Activated CD8-positive, alpha-beta memory T cell treated with anti-CD3 and anti-CD28 coated beads, Interleukin-2, amount 10 ng/mL, durations not matched to agents 7 days and 5 days (primary cell): Measurements from ENCODE around the gene EIF1AD. TPM values are rescaled to one million over a fixed set of nuclear protein-coding genes. Genes with fewer than 3 reads are reported as not detected.
A peak's percentile ranks its signal among the peaks of the same experiment; 100 is the strongest.

Source experiments
- ATAC-seq: fragments of 150-1000 bp; cut with Tn5 transposase; one replicate; pipeline ENCODE4 v1.10.0; 2021; ENCODE audit warnings: moderate library complexity
- CTCF ChIA-PET: fragments of 350-600 bp; sonication (Branson Sonifier 250); formaldehyde crosslinking; loops from one replicate; lab custom pipeline; 2021; ENCODE audit warnings: antibody characterized with exemption; lab: Charles Lee
- DNase-seq: peaks from one replicate; pipeline ENCODE4 v3.0.0-alpha.2; 2020
- H3K27ac Mint-ChIP-seq: one replicate; pipeline ENCODE4 v1.8.0; 2021; ENCODE audit warnings: mild to moderate bottlenecking, mixed read lengths
- H3K27me3 Mint-ChIP-seq: one replicate; pipeline ENCODE4 v1.8.0; 2021; ENCODE audit warnings: mixed read lengths
- H3K36me3 Mint-ChIP-seq: one replicate; pipeline ENCODE4 v1.8.0; 2021; ENCODE audit warnings: mild to moderate bottlenecking, mixed read lengths
- H3K4me1 Mint-ChIP-seq: one replicate; pipeline ENCODE4 v1.8.0; 2021; ENCODE audit warnings: mixed read lengths
- H3K4me3 Mint-ChIP-seq: one replicate; pipeline ENCODE4 v1.8.0; 2021; ENCODE audit warnings: mild to moderate bottlenecking, moderate library complexity, mixed read lengths
- H3K9me3 Mint-ChIP-seq: one replicate; pipeline ENCODE4 v1.8.0; 2022; ENCODE audit warnings: low read depth, mixed read lengths
- total RNA-seq, 2 experiments: library from RNA; stranded (reverse); gene quantifications; one replicate each; pipeline ENCODE4 v1.2.3, GENCODE V29; 2021

Gene EIF1AD
- total RNA-seq, 2 experiments from 2014 or later, result 57.5 to 60.3 TPM

DNA sequence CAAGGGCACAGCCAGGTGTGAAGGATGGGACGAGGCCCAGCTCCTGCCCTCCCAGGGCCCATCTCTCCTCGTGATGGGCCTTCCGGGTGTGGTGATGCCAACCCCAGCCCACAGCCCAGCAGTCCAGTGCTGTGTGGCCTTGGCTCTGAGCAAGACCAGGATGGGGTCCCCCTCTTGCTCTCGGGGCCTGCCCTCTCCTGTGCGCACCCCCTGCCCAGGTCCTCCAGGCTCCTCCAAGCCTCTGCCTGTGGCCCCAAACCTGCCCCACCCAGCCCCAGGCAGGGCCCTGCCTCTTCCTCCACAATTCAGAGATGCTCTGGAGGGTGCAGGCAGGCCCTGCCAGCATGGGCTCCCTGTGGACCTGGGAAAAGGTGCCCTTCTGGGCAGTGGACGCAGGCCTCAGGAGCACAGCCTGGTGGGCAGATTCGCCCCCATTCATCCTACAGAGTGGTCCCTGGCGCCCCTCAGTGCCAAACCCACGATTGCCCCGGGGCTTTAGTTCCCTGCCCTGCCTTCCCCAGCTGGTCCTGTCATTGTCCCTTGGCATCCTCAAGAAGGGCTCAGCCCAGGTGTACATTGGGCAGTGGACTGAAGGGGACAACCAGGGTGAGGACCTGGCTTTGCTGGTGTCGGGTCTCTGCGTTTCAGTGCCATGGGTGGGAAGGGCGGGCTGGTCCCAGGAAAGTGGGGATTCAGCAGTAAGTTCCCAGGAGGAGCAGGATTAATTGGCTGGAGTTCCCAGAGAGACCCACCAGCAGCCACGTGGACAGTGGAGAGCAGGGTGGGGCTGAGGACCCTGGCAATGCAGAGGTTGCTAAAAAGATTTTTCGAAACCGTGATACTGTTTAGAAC is 19.8 kb downstream of the EIF1AD start:
- DNase-seq (no peak), ATAC-seq (no peak)
- H3K27me3 Mint-ChIP-seq, result no peaks in the 10 kb centered on the region
- CTCF ChIA-PET, result interaction anchor here (1.5 to 12.6 kb wide), 2 partner anchors 10 to 96 kb away, joined by 3 to 221 read pairs; partner anchors contain the start of genes CCDC85B and FIBP
- peaks cover 10% of the 10 kb centered on the region for H3K36me3 Mint-ChIP-seq
- no peaks in the 10 kb centered on the region for H3K4me1 Mint-ChIP-seq
- no peaks in the 10 kb centered on the region for H3K9me3 Mint-ChIP-seq
- no peak overlapping the region for H3K27ac Mint-ChIP-seq
- no peak overlapping the region for H3K4me3 Mint-ChIP-seq

DNA sequence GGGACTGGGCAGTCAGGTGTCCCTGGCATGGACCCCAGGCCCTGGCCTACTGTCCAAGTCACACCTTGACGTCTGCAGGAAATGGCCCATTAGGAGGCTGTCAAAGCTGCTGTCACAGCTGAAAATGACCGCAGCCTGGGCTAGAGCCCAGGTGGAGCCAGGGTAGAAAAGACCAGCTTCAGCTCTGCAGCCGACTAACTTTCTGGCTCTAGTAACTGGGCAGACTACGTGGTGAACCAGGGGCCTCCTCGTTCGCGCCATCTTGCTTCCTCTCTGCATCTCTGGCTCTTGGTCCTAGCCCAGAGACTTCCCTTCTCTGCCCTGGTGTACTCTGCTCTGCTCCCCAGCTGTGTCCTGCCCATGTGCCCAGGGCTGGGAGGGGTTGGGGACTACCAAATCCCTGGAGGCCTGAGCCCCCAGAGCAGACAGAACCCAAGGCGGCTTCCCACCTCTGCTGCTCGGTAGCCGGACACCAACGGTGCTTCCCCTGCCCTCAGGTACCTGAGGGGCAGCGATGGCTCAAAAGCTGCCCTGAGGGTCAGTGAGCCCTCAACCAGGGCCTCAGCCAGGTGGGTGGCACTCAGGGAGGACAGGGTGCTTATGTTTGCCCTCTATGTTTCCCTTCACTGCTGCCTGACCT is 20.7 kb downstream of the EIF1AD start:
- ATAC-seq (no peak), DNase-seq (no peak)
- H3K4me3 Mint-ChIP-seq, result no peak overlapping the region
- H3K4me1 Mint-ChIP-seq, result no peaks in the 10 kb centered on the region
- peak overlapping the region; percentile 43 for H3K27ac Mint-ChIP-seq
- H3K9me3 Mint-ChIP-seq, result no peaks in the 10 kb centered on the region
- peaks cover 13% of the 10 kb centered on the region for H3K36me3 Mint-ChIP-seq
- H3K27me3 Mint-ChIP-seq, result no peaks in the 10 kb centered on the region
- CTCF ChIA-PET, result interaction anchor here (12.6 kb wide), 1 partner anchor 95 kb away, joined by 221 read pairs; the partner anchor contains the start of genes CCDC85B and FIBP

GRCh38 chr11:65979261-65979759 is 22.6 kb downstream of the EIF1AD start:
- Mint-ChIP-seq H3K27ac (no peak overlapping the region), H3K4me3 (no peak overlapping the region)
- CTCF ChIA-PET, result interaction anchor here (0.9 kb wide), 1 partner anchor 95 kb away, joined by 3 read pairs; no protein-coding TSS in a partner anchor

GRCh38 chr11:65978391-65979238 is 23.3 kb downstream of the EIF1AD start:
- DNase-seq (no peak), ATAC-seq (no peak)
- Mint-ChIP-seq H3K27me3 (no peaks in the 10 kb centered on the region), H3K27ac (no peak overlapping the region), H3K4me1 (peaks cover 3% of the 10 kb centered on the region), H3K4me3 (no peak overlapping the region), H3K9me3 (no peaks in the 10 kb centered on the region), H3K36me3 (peaks cover 21% of the 10 kb centered on the region)
- CTCF ChIA-PET, result no interaction called here

More at GRCh38 chr11:65979261-65979759, 22.6 kb downstream of the EIF1AD start:
- no peak for ATAC-seq
- DNase-seq, result no peak
- Mint-ChIP-seq H3K27me3 (no peaks in the 10 kb centered on the region), H3K36me3 (peaks cover 19% of the 10 kb centered on the region), H3K4me1 (peaks cover 3% of the 10 kb centered on the region), H3K9me3 (no peaks in the 10 kb centered on the region)

GRCh38 chr11:65977621-65978390 is 24.2 kb downstream of the EIF1AD start:
- Mint-ChIP-seq H3K27me3 (no peaks in the 10 kb centered on the region), H3K4me3 (no peak overlapping the region), H3K9me3 (no peaks in the 10 kb centered on the region), H3K4me1 (peaks cover 3% of the 10 kb centered on the region), H3K27ac (no peak overlapping the region), H3K36me3 (peaks cover 27% of the 10 kb centered on the region)
- ATAC-seq (peak; percentile 14), DNase-seq (no peak)
- CTCF ChIA-PET, result no interaction called here

DNA sequence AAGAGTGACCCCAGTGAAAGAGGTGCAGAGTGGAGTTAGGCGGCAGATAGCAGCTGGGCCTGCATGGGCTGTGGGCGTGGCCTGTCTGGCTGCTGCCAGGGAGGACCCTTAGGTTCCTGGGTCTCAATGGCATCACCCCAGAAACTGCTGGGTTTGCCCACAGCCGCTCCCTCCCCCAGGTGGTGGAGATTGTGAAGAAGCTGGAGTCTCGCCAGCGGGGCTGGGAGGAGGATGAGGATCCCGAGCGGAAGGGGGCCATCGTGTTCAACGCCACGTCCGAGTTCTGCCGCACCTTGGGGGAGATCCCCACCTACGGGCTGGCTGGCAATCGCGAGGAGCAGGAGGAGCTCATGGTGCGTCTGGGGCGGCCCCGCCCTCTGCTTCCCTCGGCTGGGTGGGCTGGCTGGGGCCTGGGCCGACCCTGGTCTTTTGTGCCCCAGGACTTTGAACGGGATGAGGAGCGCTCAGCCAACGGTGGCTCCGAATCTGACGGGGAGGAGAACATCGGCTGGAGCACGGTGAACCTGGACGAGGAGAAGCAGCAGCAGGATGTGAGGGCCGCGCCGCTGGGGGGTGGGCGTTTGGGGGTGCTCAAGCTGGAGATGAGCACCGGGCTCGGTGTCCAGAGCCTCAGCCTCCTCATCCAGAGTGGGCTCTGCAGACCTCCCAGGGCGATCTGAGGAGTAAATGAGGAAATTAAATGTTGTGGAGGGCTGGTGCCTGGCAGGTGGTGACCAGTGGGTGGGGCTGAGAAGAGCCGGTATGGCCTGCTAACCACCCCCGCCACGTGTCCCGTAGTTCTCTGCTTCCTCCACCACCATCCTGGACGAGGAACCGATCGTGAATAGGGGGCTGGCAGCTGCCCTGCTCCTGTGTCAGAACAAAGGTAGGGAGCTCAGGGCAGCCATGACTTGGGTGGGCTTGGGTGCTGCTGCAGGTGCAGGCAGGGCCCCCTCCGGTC is 25.5 kb downstream of the EIF1AD start:
- ATAC-seq (no peak), DNase-seq (no peak)
- Mint-ChIP-seq H3K27me3 (no peaks in the 10 kb centered on the region), H3K4me1 (peaks cover 3% of the 10 kb centered on the region), H3K9me3 (no peaks in the 10 kb centered on the region), H3K36me3 (peaks cover 35% of the 10 kb centered on the region), H3K4me3 (no peak overlapping the region), H3K27ac (peak overlapping the region; percentile 54)
- CTCF ChIA-PET, result interaction anchor here (2.4 kb wide), 1 partner anchor 46 kb away, joined by 6 read pairs; no protein-coding TSS in a partner anchor

- H3K4me3 Mint-ChIP-seq, result no peak overlapping the region
- DNase-seq, result no peak
- CTCF ChIA-PET, result interaction anchor here (2.4 kb wide), 1 partner anchor 47 kb away, joined by 6 read pairs; no protein-coding TSS in a partner anchor
- H3K9me3 Mint-ChIP-seq, result no peaks in the 10 kb centered on the region
- no peaks in the 10 kb centered on the region for H3K27me3 Mint-ChIP-seq
- H3K4me1 Mint-ChIP-seq, result peaks cover 3% of the 10 kb centered on the region
- ATAC-seq, result no peak
- no peak overlapping the region for H3K27ac Mint-ChIP-seq
- H3K36me3 Mint-ChIP-seq, result peaks cover 35% of the 10 kb centered on the region
Measured at GRCh38 chr11:65975771-65976170, 26.2 kb downstream of the EIF1AD start.

DNA sequence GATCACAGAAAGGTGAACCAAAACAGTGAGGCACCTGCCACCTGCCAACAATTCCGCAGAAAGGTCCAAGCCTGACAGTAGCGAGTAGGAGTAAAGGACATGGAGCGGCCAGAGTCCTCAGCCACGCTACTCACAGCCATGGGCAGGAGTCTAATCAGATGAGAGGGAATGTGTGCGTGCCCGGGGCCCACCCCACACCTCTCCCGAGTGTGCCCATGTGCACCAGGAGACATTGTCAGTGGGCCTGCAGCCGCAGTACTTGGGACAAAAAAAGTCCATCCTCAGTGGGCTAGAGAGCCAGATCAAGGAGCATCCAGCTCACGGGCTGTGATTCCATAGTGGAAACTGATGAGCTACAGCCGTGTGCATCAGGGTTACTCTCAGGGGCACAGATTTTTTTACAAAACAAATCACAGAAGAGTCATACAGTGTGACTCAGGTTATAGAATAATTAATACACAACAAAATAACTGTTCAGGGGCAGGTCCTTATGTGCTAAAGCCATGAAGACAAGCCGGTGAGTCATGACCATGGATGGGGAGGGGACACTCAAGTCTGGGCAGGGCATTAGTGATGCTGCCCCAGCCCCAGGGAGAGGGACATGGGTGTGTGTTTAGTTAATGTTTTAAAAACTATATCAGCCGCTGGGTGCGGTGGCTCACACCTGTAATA is 28.4 kb downstream of the EIF1AD start:
- DNase-seq (no peak), ATAC-seq (no peak)
- Mint-ChIP-seq H3K4me1 (peaks cover 3% of the 10 kb centered on the region), H3K4me3 (no peak overlapping the region), H3K9me3 (no peaks in the 10 kb centered on the region), H3K36me3 (peaks cover 43% of the 10 kb centered on the region), H3K27me3 (no peaks in the 10 kb centered on the region), H3K27ac (no peak overlapping the region)
- CTCF ChIA-PET, result interaction anchor here (1.0 to 2.5 kb wide), 2 partner anchors 81 to 89 kb away, joined by 3 to 7 read pairs; no protein-coding TSS in a partner anchor

DNA sequence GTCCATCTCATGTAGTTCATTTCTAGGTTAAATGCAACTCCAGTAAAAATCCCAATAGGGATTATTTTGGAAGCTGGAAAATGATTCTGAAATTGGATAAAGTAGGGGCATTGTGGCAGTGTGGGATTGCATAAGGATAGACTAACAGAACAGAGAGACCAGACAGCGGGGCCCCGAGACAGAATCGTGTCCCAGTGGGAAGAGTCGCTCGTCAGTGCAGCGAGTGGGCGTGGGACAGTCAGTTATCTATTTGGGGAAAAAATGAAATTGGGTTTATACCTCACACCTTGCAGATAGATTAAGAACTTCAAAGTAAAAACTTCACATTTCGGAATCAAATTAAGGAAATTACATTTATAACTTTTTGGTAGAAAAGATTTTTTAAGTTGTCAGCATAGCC is 29.8 kb downstream of the EIF1AD start:
- no peaks in the 10 kb centered on the region for H3K9me3 Mint-ChIP-seq
- H3K27ac Mint-ChIP-seq, result peak overlapping the region; percentile 33
- H3K27me3 Mint-ChIP-seq, result no peaks in the 10 kb centered on the region
- H3K4me1 Mint-ChIP-seq, result peaks cover 3% of the 10 kb centered on the region
- ATAC-seq (no peak), DNase-seq (no peak)
- peaks cover 46% of the 10 kb centered on the region for H3K36me3 Mint-ChIP-seq
- H3K4me3 Mint-ChIP-seq, result no peak overlapping the region
- CTCF ChIA-PET, result interaction anchor here (1.1 to 2.5 kb wide), 5 partner anchors 16 to 111 kb away, joined by 3 to 7 read pairs (median 3); no protein-coding TSS in a partner anchor

GRCh38 chr11:65968600-65969482 is 33.1 kb downstream of the EIF1AD start:
- H3K36me3 Mint-ChIP-seq, result peaks cover 57% of the 10 kb centered on the region
- no peak overlapping the region for H3K27ac Mint-ChIP-seq
- CTCF ChIA-PET, result interaction anchor here (1.4 kb wide), 3 partner anchors 16 to 54 kb away, joined by 3 to 4 read pairs (median 4); no protein-coding TSS in a partner anchor

More at GRCh38 chr11:65968600-65969482, 33.1 kb downstream of the EIF1AD start:
- Mint-ChIP-seq H3K9me3 (no peaks in the 10 kb centered on the region), H3K4me3 (no peak overlapping the region), H3K4me1 (peaks cover 5% of the 10 kb centered on the region), H3K27me3 (no peaks in the 10 kb centered on the region)
- no peak for ATAC-seq
- no peak for DNase-seq
